Measurements from ENCODE around the gene TRIM17. TPM values are rescaled to one million over a fixed set of nuclear protein-coding genes. Genes with fewer than 3 reads are reported as not detected.
A peak's percentile ranks its signal among the peaks of the same experiment; 100 is the strongest.

The TRIM17 gene
- total RNA-seq, 3 donors from 2014 or later (not counting 1 experiment from before 2014, with no cell fraction given): 8.0 to 13.4 (median 8.4) TPM

DNA sequence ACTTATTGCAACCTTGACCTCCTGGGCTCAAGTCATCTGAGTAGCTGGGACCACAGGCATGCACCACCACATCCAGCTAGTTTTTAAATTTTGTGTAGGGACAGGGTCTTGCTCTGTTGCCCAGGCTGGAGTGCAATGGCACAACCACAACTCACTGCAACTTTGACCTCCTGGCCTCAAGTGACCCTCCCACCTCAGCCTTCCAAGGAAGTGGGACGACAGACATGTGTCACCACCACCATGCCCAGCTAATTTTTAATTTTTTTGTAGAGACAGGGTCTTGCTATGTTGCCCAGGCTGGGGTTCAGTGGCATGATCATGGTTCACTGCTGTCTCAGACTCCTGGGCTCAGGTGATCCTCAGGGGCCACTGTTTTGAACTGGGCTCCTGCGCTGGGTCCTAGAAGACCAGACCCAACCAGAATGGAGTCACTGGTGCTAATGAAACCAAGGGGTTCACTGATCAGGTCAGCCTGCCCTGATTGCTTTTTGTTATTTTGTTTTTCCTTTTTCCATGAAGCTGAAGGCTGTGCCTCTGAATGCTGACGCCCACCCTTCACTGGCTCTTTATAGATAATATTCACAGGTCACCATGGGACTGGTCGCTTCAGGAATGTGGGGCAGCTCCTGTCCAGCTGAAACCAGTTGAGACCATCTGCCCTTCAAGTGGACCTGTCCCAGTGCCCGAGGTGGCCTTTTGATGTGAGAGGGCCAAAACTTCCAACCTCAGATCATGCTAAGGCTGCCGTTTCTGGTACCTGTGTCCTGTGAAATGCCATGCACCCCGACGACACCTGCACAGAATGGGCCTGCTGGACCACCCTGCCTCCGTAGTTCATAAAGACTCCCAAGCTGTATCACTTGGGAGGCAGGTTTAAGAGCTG is 4.9 kb downstream of the TRIM17 start:
- no peaks in the 10 kb centered on the region for H3K36me3 ChIP-seq (ENCODE audit: control insufficient read depth, insufficient read depth, low read length)
- no peaks in the 10 kb centered on the region for H3K9me3 ChIP-seq (ENCODE audit: control insufficient read depth, insufficient read depth, low read length)
- Mint-ChIP-seq H3K27me3 (ENCODE audit: low read depth in 2 of 2) (peaks cover 0 to 7% of the 10 kb centered on the region in 2 donors), H3K4me1 (peaks cover 17 to 39% of the 10 kb centered on the region in 2 donors), H3K27ac (no peak overlapping the region), H3K36me3 (no peaks in the 10 kb centered on the region), H3K4me3 (no peak overlapping the region), H3K9me3 (no peaks in the 10 kb centered on the region)
- H3K4me1 ChIP-seq (ENCODE audit: control insufficient read depth, insufficient read depth, low read length): peaks cover 30% of the 10 kb centered on the region
- ATAC-seq: no peak
- no peak overlapping the region for H3K27ac ChIP-seq (ENCODE audit: low read length)
- H3K4me3 ChIP-seq (ENCODE audit: low read length): no peak overlapping the region
- intact Hi-C loops (cut with micrococcal nuclease): no loop called here
- TF ChIP-seq, protein P1, sequence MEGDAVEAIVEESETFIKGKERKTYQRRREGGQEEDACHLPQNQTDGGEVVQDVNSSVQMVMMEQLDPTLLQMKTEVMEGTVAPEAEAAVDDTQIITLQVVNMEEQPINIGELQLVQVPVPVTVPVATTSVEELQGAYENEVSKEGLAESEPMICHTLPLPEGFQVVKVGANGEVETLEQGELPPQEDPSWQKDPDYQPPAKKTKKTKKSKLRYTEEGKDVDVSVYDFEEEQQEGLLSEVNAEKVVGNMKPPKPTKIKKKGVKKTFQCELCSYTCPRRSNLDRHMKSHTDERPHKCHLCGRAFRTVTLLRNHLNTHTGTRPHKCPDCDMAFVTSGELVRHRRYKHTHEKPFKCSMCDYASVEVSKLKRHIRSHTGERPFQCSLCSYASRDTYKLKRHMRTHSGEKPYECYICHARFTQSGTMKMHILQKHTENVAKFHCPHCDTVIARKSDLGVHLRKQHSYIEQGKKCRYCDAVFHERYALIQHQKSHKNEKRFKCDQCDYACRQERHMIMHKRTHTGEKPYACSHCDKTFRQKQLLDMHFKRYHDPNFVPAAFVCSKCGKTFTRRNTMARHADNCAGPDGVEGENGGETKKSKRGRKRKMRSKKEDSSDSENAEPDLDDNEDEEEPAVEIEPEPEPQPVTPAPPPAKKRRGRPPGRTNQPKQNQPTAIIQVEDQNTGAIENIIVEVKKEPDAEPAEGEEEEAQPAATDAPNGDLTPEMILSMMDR (IDR thresholded peaks at IDR 0.05): no peak
- no peak for DNase-seq
- H3K27me3 ChIP-seq (ENCODE audit: control insufficient read depth, insufficient read depth, low read length): peaks cover 4% of the 10 kb centered on the region
- WGBS (ENCODE audit: insufficient coverage): 85% methylated on average over 9 of the region's 9 CpGs

DNA sequence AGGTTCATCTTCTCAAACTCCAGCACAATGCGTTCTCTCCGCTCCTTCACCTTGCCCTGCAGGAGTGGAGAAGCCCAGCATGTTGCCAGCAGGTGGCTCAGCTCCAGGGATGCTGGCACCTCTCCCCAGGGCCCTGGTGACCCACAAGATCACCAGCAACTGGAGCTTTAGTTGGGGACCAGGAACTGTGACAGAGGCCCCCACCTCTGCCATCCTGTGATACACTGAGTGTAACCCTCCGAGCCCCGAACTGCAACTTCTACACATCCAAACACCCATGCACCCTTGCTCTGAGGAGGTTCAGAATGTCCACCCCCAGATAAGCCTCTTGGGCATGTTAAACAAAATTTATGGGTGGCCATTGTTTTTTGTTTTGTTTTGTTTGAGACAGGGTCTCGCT is 5.5 kb downstream of the TRIM17 start:
- 88% methylated on average over 5 of the region's 5 CpGs for WGBS (ENCODE audit: insufficient coverage)
- peaks cover 28% of the 10 kb centered on the region for H3K4me1 ChIP-seq (ENCODE audit: control insufficient read depth, insufficient read depth, low read length)
- no peak overlapping the region for H3K27ac ChIP-seq (ENCODE audit: low read length)
- H3K36me3 Mint-ChIP-seq: no peaks in the 10 kb centered on the region
- no peaks in the 10 kb centered on the region for H3K9me3 Mint-ChIP-seq
- DNase-seq (no peak), ATAC-seq (no peak)
- TF ChIP-seq, protein P1 (IDR thresholded peaks at IDR 0.05): no peak
- peaks cover 4% of the 10 kb centered on the region for H3K27me3 ChIP-seq (ENCODE audit: control insufficient read depth, insufficient read depth, low read length)
- intact Hi-C loops (cut with micrococcal nuclease): no loop called here
- H3K4me3 Mint-ChIP-seq: peak overlapping the region; percentile 25
- no peak overlapping the region for H3K4me3 ChIP-seq (ENCODE audit: low read length)
- peaks cover 0 to 7% of the 10 kb centered on the region in 2 donors for H3K27me3 Mint-ChIP-seq (ENCODE audit: low read depth in 2 of 2)
- H3K36me3 ChIP-seq (ENCODE audit: control insufficient read depth, insufficient read depth, low read length): no peaks in the 10 kb centered on the region
- no peak overlapping the region for H3K27ac Mint-ChIP-seq
- H3K9me3 ChIP-seq (ENCODE audit: control insufficient read depth, insufficient read depth, low read length): no peaks in the 10 kb centered on the region
- H3K4me1 Mint-ChIP-seq: peaks cover 17 to 32% of the 10 kb centered on the region in 2 donors

DNA sequence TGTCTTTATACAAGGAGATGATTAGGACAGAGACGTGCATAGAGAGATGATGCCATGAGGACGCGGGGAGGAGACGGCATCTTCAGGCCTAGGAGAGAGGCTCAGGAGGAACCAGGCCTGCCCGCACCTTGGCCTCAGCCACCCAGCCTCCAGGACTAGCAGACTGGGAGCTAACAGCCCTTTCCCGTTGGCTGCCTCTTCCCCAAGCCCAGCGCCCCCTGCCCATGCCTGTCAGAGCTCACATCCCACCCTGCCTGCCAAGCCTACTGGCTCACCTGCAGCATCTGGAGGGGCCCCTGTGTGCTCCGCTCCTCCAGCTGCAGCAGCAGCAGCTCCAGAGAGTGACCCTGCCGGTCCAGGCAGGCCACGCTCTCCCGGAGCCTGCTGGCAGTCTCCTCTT is 6.0 kb downstream of the TRIM17 start:
- Mint-ChIP-seq H3K36me3 (no peaks in the 10 kb centered on the region), H3K27me3 (ENCODE audit: low read depth in 2 of 2) (peaks cover 0 to 5% of the 10 kb centered on the region in 2 donors), H3K4me1 (peaks cover 18 to 31% of the 10 kb centered on the region in 2 donors), H3K9me3 (no peaks in the 10 kb centered on the region), H3K4me3 (peak overlapping the region; percentile 25), H3K27ac (no peak overlapping the region)
- Histone ChIP-seq H3K4me3 (ENCODE audit: low read length) (no peak overlapping the region), H3K9me3 (ENCODE audit: control insufficient read depth, insufficient read depth, low read length) (no peaks in the 10 kb centered on the region), H3K36me3 (ENCODE audit: control insufficient read depth, insufficient read depth, low read length) (no peaks in the 10 kb centered on the region), H3K27me3 (ENCODE audit: control insufficient read depth, insufficient read depth, low read length) (peaks cover 3% of the 10 kb centered on the region), H3K27ac (ENCODE audit: low read length) (no peak overlapping the region), H3K4me1 (ENCODE audit: control insufficient read depth, insufficient read depth, low read length) (peaks cover 26% of the 10 kb centered on the region)
- WGBS (ENCODE audit: insufficient coverage): 97% methylated on average over 11 of the region's 11 CpGs
- ATAC-seq: no peak
- DNase-seq: no peak
- TF ChIP-seq, protein P1 (IDR thresholded peaks at IDR 0.05): no peak
- intact Hi-C loops (cut with micrococcal nuclease): no loop called here
